Measurements from ENCODE around the gene COQ2. TPM values are rescaled to one million over a fixed set of nuclear protein-coding genes. Genes with fewer than 3 reads are reported as not detected.

The COQ2 gene
- total RNA-seq, 1 experiment from 2014 or later: 19.8 TPM

- H3K27ac Mint-ChIP-seq: no peak overlapping the region
- no CpG with 5 or more reads among the region's 6 CpGs for WGBS (ENCODE audit: extremely low coverage, insufficient read length, low lambda C conversion rate)
These were observed 59.9 kb downstream of the COQ2 start for GRCh38 chr4:83224502-83225197.

More at GRCh38 chr4:83224502-83225197, 59.9 kb downstream of the COQ2 start:
- no peak overlapping the region for H2BK120ac ChIP-seq (ENCODE audit: low read depth, low read length, poor library complexity, severe bottlenecking)
- H2BK20ac ChIP-seq (ENCODE audit: low read depth, low read length, poor library complexity, severe bottlenecking): no peak overlapping the region
- H2BK5ac ChIP-seq (ENCODE audit: insufficient read length, low read length): no peak overlapping the region
- H3K4ac ChIP-seq (ENCODE audit: low read depth, low read length): no peak overlapping the region
- H4K91ac ChIP-seq (ENCODE audit: insufficient read length, low read depth, low read length): no peak overlapping the region
- DNase-seq: no peak
- H2BK15ac ChIP-seq (ENCODE audit: low read depth, low read length): no peak overlapping the region
- H3K27me3 ChIP-seq (ENCODE audit: insufficient read depth, low read length): no peaks in the 10 kb centered on the region
- H4K20me1 ChIP-seq (ENCODE audit: control insufficient read depth, insufficient read depth, insufficient read length): no peaks in the 10 kb centered on the region
- H3K56ac ChIP-seq (ENCODE audit: insufficient read length, low read depth, low read length): no peak overlapping the region
- Mint-ChIP-seq H3K27me3 (ENCODE audit: low read depth) (no peaks in the 10 kb centered on the region), H3K36me3 (ENCODE audit: insufficient read depth in 1 of 3, low read depth in 3 of 3) (no peaks in the 10 kb centered on the region; a peak in 1 of 7 replicates), H3K4me1 (peaks cover 0 to under 1% of the 10 kb centered on the region in 2 experiments; a peak in 1 of 4 replicates), H3K4me3 (no peak overlapping the region), H3K9me3 (no peaks in the 10 kb centered on the region)
- H4K8ac ChIP-seq (replicated peaks; ENCODE audit: insufficient read length, low read depth, low read length): no peak overlapping the region
- no peak overlapping the region for H4K5ac ChIP-seq (ENCODE audit: insufficient read length, low read depth, low read length)
- H3K18ac ChIP-seq (ENCODE audit: insufficient read length, low read depth, low read length): no peak overlapping the region
- H2AFZ ChIP-seq (ENCODE audit: low read length): no peak overlapping the region
- no peaks in the 10 kb centered on the region for H3K9me3 ChIP-seq (ENCODE audit: control insufficient read depth, low read depth, low read length)
- H3K23me2 ChIP-seq (ENCODE audit: insufficient read length, low read depth, low read length, poor library complexity, severe bottlenecking): no peaks in the 10 kb centered on the region
- H2AK5ac ChIP-seq (ENCODE audit: insufficient read length, low read length): no peak overlapping the region
- no peak for TF ChIP-seq CTCF (conservative IDR thresholded peaks at IDR 0.05)
- H3K27ac ChIP-seq (ENCODE audit: insufficient read length, low read depth, low read length): no peak overlapping the region
- H3K23ac ChIP-seq (ENCODE audit: insufficient read length, low read depth, low read length): no peak overlapping the region
- H3K79me2 ChIP-seq (ENCODE audit: insufficient read depth, low read length): no peaks in the 10 kb centered on the region
- H3K9ac ChIP-seq (ENCODE audit: extremely low read depth, insufficient read length, low read length): no peak overlapping the region
- H3K4me1 ChIP-seq (ENCODE audit: insufficient read depth, low read length): no peaks in the 10 kb centered on the region
- H3K79me1 ChIP-seq (ENCODE audit: insufficient read depth, low read depth, low read length, poor library complexity, severe bottlenecking): no peaks in the 10 kb centered on the region
- no peak overlapping the region for H3K4me2 ChIP-seq (ENCODE audit: insufficient read depth, insufficient read length, low read length)
- no peak overlapping the region for H3K14ac ChIP-seq (ENCODE audit: insufficient read depth, low read length)
- H2BK12ac ChIP-seq (ENCODE audit: insufficient read length, low read depth, low read length): no peak overlapping the region
- H3T11ph ChIP-seq (ENCODE audit: low read length): no peak overlapping the region

Data from H9 (cell line).